Testis (tissue), 3 donors: Measurements from ENCODE around the gene OMA1. TPM values are rescaled to one million over a fixed set of nuclear protein-coding genes. Genes with fewer than 3 reads are reported as not detected.

ENCODE experiments used
- DNase-seq: peaks from one replicate; pipeline ENCODE4 v3.0.0-alpha.2; 2019
- H3K27ac ChIP-seq, 2 donors: fragments of 200-600 bp; sonication (generic); one replicate each; pipeline ENCODE4 v1.5.1; 2019
- H3K27me3 ChIP-seq: fragments of 200-600 bp; sonication (generic); one replicate; pipeline ENCODE4 v1.5.1; 2019
- H3K36me3 ChIP-seq: fragments of 200-600 bp; sonication (generic); one replicate; pipeline ENCODE4 v1.5.1; 2017; ENCODE audit warnings: low read depth; ENCODE audit errors: missing control alignments
- H3K4me1 ChIP-seq: fragments of 200-600 bp; sonication (generic); one replicate; pipeline ENCODE4 v1.5.1; 2019
- H3K4me3 ChIP-seq, 2 donors: fragments of 200-600 bp; sonication (generic); one replicate each; pipeline ENCODE4 v1.5.1; 2017 to 2019
- H3K9me3 ChIP-seq: fragments of 200-600 bp; sonication (generic); one replicate; pipeline ENCODE4 v1.5.1; 2017
- CTCF ChIP-seq, 3 experiments: fragments of 450-650 bp in 2 of 3; fragments of 200-600 bp in 1 of 3; sonication (generic) in 1 of 3; IDR thresholded peaks; one replicate each; pipeline ENCODE4 v1.5.1; 2016 to 2019; ENCODE audit warnings: antibody characterized with exemption in 3 of 3, mild to moderate bottlenecking in 2 of 3, moderate library complexity in 1 of 3
- POLR2A ChIP-seq: fragments of 450-650 bp; IDR thresholded peaks from one replicate; pipeline ENCODE4 v1.6.1; 2017; ENCODE audit warnings: antibody characterized with exemption, mild to moderate bottlenecking, moderate library complexity
- WGBS, 2 donors: methylation state at CpG; one replicate each; pipeline ENCODE4 v1.1.5; 2018; 5-methylcytosine and 5-hydroxymethylcytosine counted together
- intact Hi-C: fragments of 100-400 bp; cut with DNase I; formaldehyde crosslinking; loops from one replicate; pipeline ENCODE4 v1.15.1; 2023; ENCODE audit warnings: low total_unique reads
- polyA plus RNA-seq: library from polyadenylated mRNA; stranded (reverse); fragments of 350-450 nt; fragmentation: Illumina TruSeq; extraction: RNeasy Lipid Tissue Mini Kit (QIAGEN cat#74804); gene quantifications from one replicate; pipeline ENCODE4 v1.2.3, GENCODE V29; 2014; ENCODE audit warnings: low read depth, low replicate concordance; ENCODE audit not compliant: insufficient read depth
- total RNA-seq, 2 donors: library from RNA; depleted of rRNA; stranded (reverse); fragments of >200 nt; gene quantifications; one replicate each; pipeline ENCODE4 v1.2.3, GENCODE V29; 2016

OMA1 gene
- total and polyA plus RNA-seq, 3 donors from 2014 or later: 10.9 to 24.7 (median 22.1) TPM

GRCh38 chr1:58438468-58438867, 108.1 kb downstream of the OMA1 start:
- Histone ChIP-seq H3K27ac (no peak overlapping the region), H3K9me3 (no peaks in the 10 kb centered on the region), H3K4me1 (peaks cover 6% of the 10 kb centered on the region), H3K36me3 (no peaks in the 10 kb centered on the region), H3K27me3 (no peaks in the 10 kb centered on the region), H3K4me3 (no peak overlapping the region)
- TF ChIP-seq CTCF (IDR thresholded peaks at IDR 0.05): no peak
- no peak for TF ChIP-seq POLR2A
- peak; percentile 17 for DNase-seq
- intact Hi-C loops: no loop called here
- 79 to 87% methylated on average over 6 of the region's 6 CpGs for WGBS, 2 donors

DNA sequence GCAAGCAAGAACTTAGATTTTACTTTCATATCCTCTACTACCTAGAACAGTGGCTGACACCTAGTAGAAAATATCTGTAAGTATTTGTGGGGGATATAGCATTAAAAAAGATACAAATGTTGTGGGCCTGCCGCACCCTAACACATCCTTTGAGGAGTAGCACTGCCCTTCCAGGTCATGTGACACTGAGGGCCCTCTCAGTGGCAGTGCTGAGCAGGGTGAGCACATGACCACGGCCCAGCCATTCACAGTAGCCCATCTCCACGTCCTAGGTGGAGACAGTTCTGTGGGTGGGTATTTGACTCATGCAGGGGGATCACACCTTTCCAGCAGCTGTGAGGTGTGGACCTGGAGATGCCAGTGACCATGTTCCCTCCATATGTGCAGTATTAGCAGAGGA, 108.9 kb downstream of the OMA1 start:
- Histone ChIP-seq H3K4me1 (peaks cover 6% of the 10 kb centered on the region), H3K27ac (no peak overlapping the region), H3K9me3 (no peaks in the 10 kb centered on the region), H3K36me3 (no peaks in the 10 kb centered on the region), H3K27me3 (no peaks in the 10 kb centered on the region), H3K4me3 (no peak overlapping the region)
- 91 to 93% methylated on average over 3 of the region's 3 CpGs for WGBS, 2 donors
- no peak for DNase-seq
- no peak for TF ChIP-seq CTCF (IDR thresholded peaks at IDR 0.05)
- TF ChIP-seq POLR2A: no peak
- intact Hi-C loops: no loop called here

- TF ChIP-seq CTCF (IDR thresholded peaks at IDR 0.05) (no peak), POLR2A (no peak)
Observed at GRCh38 chr1:58436615-58437297, 109.8 kb downstream of the OMA1 start.

GRCh38 chr1:58435376-58435775, 111.2 kb downstream of the OMA1 start:
- Histone ChIP-seq H3K27me3 (no peaks in the 10 kb centered on the region), H3K4me3 (no peak overlapping the region), H3K9me3 (no peaks in the 10 kb centered on the region), H3K27ac (no peak overlapping the region), H3K36me3 (no peaks in the 10 kb centered on the region), H3K4me1 (peaks cover 6% of the 10 kb centered on the region)
- no peak for TF ChIP-seq CTCF (IDR thresholded peaks at IDR 0.05)
- no peak for TF ChIP-seq POLR2A
- 84 to 85% methylated on average over 4 of the region's 4 CpGs for WGBS, 2 donors
- intact Hi-C loops: no loop called here
- DNase-seq: no peak

More at GRCh38 chr1:58436615-58437297, 109.8 kb downstream of the OMA1 start:
- 89 to 92% methylated on average over 5 of the region's 5 CpGs for WGBS, 2 donors
- no peaks in the 10 kb centered on the region for H3K9me3 ChIP-seq
- no peak for DNase-seq
- peaks cover 6% of the 10 kb centered on the region for H3K4me1 ChIP-seq
- H3K4me3 ChIP-seq: no peak overlapping the region
- H3K27me3 ChIP-seq: no peaks in the 10 kb centered on the region
- intact Hi-C loops: no loop called here
- H3K27ac ChIP-seq: no peak overlapping the region
- no peaks in the 10 kb centered on the region for H3K36me3 ChIP-seq

DNA sequence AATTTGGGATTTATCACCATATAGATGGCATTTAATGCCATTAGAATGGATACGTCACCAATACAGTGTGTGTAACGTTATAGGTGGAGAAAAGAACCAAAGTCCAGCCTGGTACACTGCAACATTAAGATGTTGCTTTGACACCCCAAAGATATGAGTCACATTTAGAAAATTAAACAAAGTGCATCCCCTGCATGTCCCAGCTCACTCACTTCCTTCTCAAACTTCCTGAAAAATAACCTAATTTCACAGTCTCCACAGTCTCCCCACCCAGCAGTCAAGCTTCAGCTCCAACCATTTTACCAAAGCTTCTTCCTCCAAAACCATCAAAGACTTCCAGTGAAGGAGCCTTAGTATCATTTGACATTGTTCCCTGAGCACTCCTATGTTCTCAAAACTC, 111.9 kb downstream of the OMA1 start:
- WGBS, 2 donors: 92 to 93% methylated on average over 2 of the region's 2 CpGs

More for the DNA sequence above, 111.9 kb downstream of the OMA1 start:
- no peaks in the 10 kb centered on the region for H3K27me3 ChIP-seq
- H3K36me3 ChIP-seq: no peaks in the 10 kb centered on the region
- no peak overlapping the region for H3K4me3 ChIP-seq
- intact Hi-C loops: no loop called here
- no peak overlapping the region for H3K27ac ChIP-seq
- no peaks in the 10 kb centered on the region for H3K9me3 ChIP-seq
- no peak for DNase-seq
- no peaks in the 10 kb centered on the region for H3K4me1 ChIP-seq
- TF ChIP-seq POLR2A (no peak), CTCF (IDR thresholded peaks at IDR 0.05) (no peak)
